ENCODE data around the gene ARMC12. TPM values are rescaled to one million over a fixed set of nuclear protein-coding genes. Genes with fewer than 3 reads are reported as not detected.

The ARMC12 gene
- total and polyA plus RNA-seq, 10 of the 15 experiments (the other 5 are each of a cell fraction or from before 2014, with no cell fraction given): 0.10 to 1.6 (median 0.62) TPM

DNA sequence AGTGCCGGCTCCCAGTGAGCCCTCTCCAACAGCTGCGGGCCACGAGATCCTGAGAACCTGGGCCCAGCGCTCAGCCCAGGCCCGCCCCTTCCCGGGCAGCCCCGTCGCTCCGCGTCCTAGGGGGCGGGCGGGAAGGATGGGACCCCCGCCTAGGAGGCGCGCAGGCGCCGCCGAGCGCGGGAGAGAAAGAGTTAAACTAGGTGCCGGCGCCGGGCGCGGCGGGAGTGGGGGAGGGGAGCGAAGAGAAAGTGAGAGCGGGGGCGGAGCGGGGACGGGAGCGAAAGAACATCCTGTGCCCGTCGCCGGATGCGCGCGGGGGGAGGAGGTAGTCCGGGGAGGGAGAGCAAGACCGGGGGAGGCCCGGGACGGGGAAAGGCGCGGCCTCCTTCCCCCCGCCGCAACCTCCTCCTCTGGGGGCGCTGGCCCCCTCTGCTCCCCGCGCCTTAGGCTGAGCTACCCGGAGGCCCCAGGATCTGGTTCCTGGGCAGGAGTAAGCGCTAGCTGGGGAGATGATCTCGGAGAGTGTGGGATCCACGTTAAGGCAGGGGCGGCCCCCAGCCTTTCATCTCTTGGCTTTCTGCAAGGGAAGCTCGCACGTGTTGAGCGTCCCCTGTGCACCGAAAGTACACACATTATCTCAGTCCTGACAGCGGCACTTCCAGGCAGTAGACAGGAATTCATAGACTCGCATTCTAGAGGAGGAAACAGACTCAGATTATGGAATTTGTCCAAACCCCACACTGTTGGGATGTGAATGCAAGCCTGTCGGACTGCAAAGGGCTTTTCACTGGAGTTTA is 4.9 kb upstream of the ARMC12 start (continued):
- TF ChIP-seq MYB (IDR thresholded peaks at IDR 0.05; ENCODE audit: borderline replicate concordance, low read depth, low read length): no peak; the same call in 1 of the 2 replicates
- TF ChIP-seq, protein P1, sequence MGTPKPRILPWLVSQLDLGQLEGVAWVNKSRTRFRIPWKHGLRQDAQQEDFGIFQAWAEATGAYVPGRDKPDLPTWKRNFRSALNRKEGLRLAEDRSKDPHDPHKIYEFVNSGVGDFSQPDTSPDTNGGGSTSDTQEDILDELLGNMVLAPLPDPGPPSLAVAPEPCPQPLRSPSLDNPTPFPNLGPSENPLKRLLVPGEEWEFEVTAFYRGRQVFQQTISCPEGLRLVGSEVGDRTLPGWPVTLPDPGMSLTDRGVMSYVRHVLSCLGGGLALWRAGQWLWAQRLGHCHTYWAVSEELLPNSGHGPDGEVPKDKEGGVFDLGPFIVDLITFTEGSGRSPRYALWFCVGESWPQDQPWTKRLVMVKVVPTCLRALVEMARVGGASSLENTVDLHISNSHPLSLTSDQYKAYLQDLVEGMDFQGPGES (IDR thresholded peaks at IDR 0.05): no peak
- peak; percentile 55; the same call in 1 of the 2 replicates for TF ChIP-seq POLR2AphosphoS5 (IDR thresholded peaks at IDR 0.05; ENCODE audit: low read length)
- no peak; a peak in 1 of 4 replicates for TF ChIP-seq ETV6 (conservative IDR thresholded peaks at IDR 0.05 in 1 of 2, IDR thresholded peaks at IDR 0.05 in 1 of 2; ENCODE audit: borderline replicate concordance in 1 of 2, low read depth in 1 of 2)
- TF ChIP-seq CBX3 (IDR thresholded peaks at IDR 0.05; ENCODE audit: borderline replicate concordance, low read depth): no peak
- TF ChIP-seq POLR2A (IDR thresholded peaks at IDR 0.05; ENCODE audit: low read depth, low read length): peak; percentile 70
- TF ChIP-seq, protein P2, sequence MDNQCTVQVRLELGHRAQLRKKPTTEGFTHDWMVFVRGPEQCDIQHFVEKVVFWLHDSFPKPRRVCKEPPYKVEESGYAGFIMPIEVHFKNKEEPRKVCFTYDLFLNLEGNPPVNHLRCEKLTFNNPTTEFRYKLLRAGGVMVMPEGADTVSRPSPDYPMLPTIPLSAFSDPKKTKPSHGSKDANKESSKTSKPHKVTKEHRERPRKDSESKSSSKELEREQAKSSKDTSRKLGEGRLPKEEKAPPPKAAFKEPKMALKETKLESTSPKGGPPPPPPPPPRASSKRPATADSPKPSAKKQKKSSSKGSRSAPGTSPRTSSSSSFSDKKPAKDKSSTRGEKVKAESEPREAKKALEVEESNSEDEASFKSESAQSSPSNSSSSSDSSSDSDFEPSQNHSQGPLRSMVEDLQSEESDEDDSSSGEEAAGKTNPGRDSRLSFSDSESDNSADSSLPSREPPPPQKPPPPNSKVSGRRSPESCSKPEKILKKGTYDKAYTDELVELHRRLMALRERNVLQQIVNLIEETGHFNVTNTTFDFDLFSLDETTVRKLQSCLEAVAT (IDR thresholded peaks at IDR 0.05): peak; percentile 69; the same call in 1 of the 2 replicates
- TF ChIP-seq, protein P3, sequence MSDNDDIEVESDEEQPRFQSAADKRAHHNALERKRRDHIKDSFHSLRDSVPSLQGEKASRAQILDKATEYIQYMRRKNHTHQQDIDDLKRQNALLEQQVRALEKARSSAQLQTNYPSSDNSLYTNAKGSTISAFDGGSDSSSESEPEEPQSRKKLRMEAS (IDR thresholded peaks at IDR 0.05; ENCODE audit: low read depth, low read length): no peak
- peak; percentile 61; the same call in 1 of the 2 replicates for TF ChIP-seq MEF2A (IDR thresholded peaks at IDR 0.05; ENCODE audit: insufficient read depth, low read depth, low read length)
- TF ChIP-seq SREBF1 (IDR thresholded peaks at IDR 0.05; ENCODE audit: low read length): no peak
- TF ChIP-seq YBX1 (IDR thresholded peaks at IDR 0.05): no peak
- TF ChIP-seq, protein P4, sequence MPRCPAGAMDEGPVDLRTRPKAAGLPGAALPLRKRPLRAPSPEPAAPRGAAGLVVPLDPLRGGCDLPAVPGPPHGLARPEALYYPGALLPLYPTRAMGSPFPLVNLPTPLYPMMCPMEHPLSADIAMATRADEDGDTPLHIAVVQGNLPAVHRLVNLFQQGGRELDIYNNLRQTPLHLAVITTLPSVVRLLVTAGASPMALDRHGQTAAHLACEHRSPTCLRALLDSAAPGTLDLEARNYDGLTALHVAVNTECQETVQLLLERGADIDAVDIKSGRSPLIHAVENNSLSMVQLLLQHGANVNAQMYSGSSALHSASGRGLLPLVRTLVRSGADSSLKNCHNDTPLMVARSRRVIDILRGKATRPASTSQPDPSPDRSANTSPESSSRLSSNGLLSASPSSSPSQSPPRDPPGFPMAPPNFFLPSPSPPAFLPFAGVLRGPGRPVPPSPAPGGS (IDR thresholded peaks at IDR 0.05; ENCODE audit: borderline replicate concordance, insufficient read depth, low read depth, low read length, poor library complexity, severe bottlenecking): peak; percentile 73
- TF ChIP-seq, protein P5, sequence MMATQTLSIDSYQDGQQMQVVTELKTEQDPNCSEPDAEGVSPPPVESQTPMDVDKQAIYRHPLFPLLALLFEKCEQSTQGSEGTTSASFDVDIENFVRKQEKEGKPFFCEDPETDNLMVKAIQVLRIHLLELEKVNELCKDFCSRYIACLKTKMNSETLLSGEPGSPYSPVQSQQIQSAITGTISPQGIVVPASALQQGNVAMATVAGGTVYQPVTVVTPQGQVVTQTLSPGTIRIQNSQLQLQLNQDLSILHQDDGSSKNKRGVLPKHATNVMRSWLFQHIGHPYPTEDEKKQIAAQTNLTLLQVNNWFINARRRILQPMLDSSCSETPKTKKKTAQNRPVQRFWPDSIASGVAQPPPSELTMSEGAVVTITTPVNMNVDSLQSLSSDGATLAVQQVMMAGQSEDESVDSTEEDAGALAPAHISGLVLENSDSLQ (IDR thresholded peaks at IDR 0.05): no peak; the same call in 1 of the 2 replicates
- TF ChIP-seq, protein P6, sequence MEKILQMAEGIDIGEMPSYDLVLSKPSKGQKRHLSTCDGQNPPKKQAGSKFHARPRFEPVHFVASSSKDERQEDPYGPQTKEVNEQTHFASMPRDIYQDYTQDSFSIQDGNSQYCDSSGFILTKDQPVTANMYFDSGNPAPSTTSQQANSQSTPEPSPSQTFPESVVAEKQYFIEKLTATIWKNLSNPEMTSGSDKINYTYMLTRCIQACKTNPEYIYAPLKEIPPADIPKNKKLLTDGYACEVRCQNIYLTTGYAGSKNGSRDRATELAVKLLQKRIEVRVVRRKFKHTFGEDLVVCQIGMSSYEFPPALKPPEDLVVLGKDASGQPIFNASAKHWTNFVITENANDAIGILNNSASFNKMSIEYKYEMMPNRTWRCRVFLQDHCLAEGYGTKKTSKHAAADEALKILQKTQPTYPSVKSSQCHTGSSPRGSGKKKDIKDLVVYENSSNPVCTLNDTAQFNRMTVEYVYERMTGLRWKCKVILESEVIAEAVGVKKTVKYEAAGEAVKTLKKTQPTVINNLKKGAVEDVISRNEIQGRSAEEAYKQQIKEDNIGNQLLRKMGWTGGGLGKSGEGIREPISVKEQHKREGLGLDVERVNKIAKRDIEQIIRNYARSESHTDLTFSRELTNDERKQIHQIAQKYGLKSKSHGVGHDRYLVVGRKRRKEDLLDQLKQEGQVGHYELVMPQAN (conservative IDR thresholded peaks at IDR 0.05): peak; percentile 47
- TF ChIP-seq ATF7 (IDR thresholded peaks at IDR 0.05; ENCODE audit: low read depth): no peak
- TF ChIP-seq, protein P7, sequence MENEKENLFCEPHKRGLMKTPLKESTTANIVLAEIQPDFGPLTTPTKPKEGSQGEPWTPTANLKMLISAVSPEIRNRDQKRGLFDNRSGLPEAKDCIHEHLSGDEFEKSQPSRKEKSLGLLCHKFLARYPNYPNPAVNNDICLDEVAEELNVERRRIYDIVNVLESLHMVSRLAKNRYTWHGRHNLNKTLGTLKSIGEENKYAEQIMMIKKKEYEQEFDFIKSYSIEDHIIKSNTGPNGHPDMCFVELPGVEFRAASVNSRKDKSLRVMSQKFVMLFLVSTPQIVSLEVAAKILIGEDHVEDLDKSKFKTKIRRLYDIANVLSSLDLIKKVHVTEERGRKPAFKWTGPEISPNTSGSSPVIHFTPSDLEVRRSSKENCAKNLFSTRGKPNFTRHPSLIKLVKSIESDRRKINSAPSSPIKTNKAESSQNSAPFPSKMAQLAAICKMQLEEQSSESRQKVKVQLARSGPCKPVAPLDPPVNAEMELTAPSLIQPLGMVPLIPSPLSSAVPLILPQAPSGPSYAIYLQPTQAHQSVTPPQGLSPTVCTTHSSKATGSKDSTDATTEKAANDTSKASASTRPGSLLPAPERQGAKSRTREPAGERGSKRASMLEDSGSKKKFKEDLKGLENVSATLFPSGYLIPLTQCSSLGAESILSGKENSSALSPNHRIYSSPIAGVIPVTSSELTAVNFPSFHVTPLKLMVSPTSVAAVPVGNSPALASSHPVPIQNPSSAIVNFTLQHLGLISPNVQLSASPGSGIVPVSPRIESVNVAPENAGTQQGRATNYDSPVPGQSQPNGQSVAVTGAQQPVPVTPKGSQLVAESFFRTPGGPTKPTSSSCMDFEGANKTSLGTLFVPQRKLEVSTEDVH (IDR thresholded peaks at IDR 0.05; ENCODE audit: low read depth, partially characterized antibody): no peak
- TF ChIP-seq TCF7 (IDR thresholded peaks at IDR 0.05; ENCODE audit: borderline replicate concordance): peak; percentile 84; the same call in 1 of the 2 replicates
- no peak for TF ChIP-seq TCF3 (IDR thresholded peaks at IDR 0.05; ENCODE audit: borderline replicate concordance, insufficient read depth, low read depth, low read length)

Measured in GM12878 (cell line).